BLaER1 (cell line): ENCODE data around the gene UBE2Q2.
A peak's percentile ranks its signal among the peaks of the same experiment; 100 is the strongest.
"Not testable (repeated sequence)": the region's sequence is repeated elsewhere in the genome, so short reads cannot be mapped to it uniquely, and the experiment has no call there.

Source experiments
- H3K27ac ChIP-seq: shearing (Covaris generic); formaldehyde crosslinking; 2 replicates; pipeline ENCODE4 v1.8.1; 2022
- H3K27me3 ChIP-seq: shearing (Covaris generic); formaldehyde crosslinking; 2 replicates; pipeline ENCODE4 v1.8.1; 2022
- H3K36me3 ChIP-seq: shearing (Covaris generic); formaldehyde crosslinking; 2 replicates; pipeline ENCODE4 v1.8.1; 2022
- H3K4me1 ChIP-seq: shearing (Covaris generic); formaldehyde crosslinking; 2 replicates; pipeline ENCODE4 v1.8.1; 2022
- H3K4me2 ChIP-seq: shearing (Covaris generic); formaldehyde crosslinking; 2 replicates; pipeline ENCODE4 v1.8.1; 2022
- H3K4me3 ChIP-seq: shearing (Covaris generic); formaldehyde crosslinking; 2 replicates; pipeline ENCODE4 v1.8.1; 2022
- H3K9ac ChIP-seq: shearing (Covaris generic); formaldehyde crosslinking; 2 replicates; pipeline ENCODE4 v1.8.1; 2022
- H3K9me3 ChIP-seq: shearing (Covaris generic); formaldehyde crosslinking; 2 replicates; pipeline ENCODE4 v1.8.1; 2022
- H4K20me1 ChIP-seq: shearing (Covaris generic); formaldehyde crosslinking; 2 replicates; pipeline ENCODE4 v1.8.1; 2022
- Cebpa-rat ChIP-seq: shearing (Covaris generic); IDR thresholded peaks from 2 replicates; pipeline ENCODE4 v1.8.1; 2022

Gene UBE2Q2

GRCh38 chr15:75836959-75837334 lies 6.3 kb upstream of the UBE2Q2 start:
- no peak for TF ChIP-seq Cebpa-rat
- H3K4me2 ChIP-seq, result peak overlapping the region; percentile 10; the same call in 1 of the 2 replicates

GRCh38 chr15:75840659-75841058 lies 2.6 kb upstream of the UBE2Q2 start:
- no peaks in the 10 kb centered on the region for H3K9me3 ChIP-seq
- H3K9ac ChIP-seq, result no peak overlapping the region
- H3K27me3 ChIP-seq, result no peaks in the 10 kb centered on the region
- no peak overlapping the region for H3K4me2 ChIP-seq
- H3K27ac ChIP-seq, result no peak overlapping the region
- H3K36me3 ChIP-seq, result 0 out of 2 replicates have a peak, but pooled peaks cover 2% of the 10 kb centered on the region
- no peak overlapping the region for H3K4me3 ChIP-seq
- peaks cover 17% of the 10 kb centered on the region for H4K20me1 ChIP-seq
- peaks cover 17% of the 10 kb centered on the region for H3K4me1 ChIP-seq
- no peak for TF ChIP-seq Cebpa-rat

More at GRCh38 chr15:75836959-75837334, 6.3 kb upstream of the UBE2Q2 start:
- Histone ChIP-seq H3K27ac (no peak overlapping the region), H3K27me3 (no peaks in the 10 kb centered on the region), H3K4me3 (no peak overlapping the region), H3K9me3 (no peaks in the 10 kb centered on the region), H3K9ac (no peak overlapping the region), H3K4me1 (0 out of 2 replicates have a peak, but pooled peaks cover 6% of the 10 kb centered on the region), H3K36me3 (no peaks in the 10 kb centered on the region), H4K20me1 (no peaks in the 10 kb centered on the region)

- Histone ChIP-seq H3K4me3 (no peak overlapping the region), H3K27ac (no peak overlapping the region), H3K4me2 (no peak overlapping the region), H3K4me1 (peaks cover 26% of the 10 kb centered on the region), H4K20me1 (peaks cover 26% of the 10 kb centered on the region), H3K9me3 (no peaks in the 10 kb centered on the region), H3K36me3 (peaks cover 9% of the 10 kb centered on the region; the same call in 1 of the 2 replicates), H3K9ac (no peak overlapping the region), H3K27me3 (no peaks in the 10 kb centered on the region)
- TF ChIP-seq Cebpa-rat, result no peak
These were observed 1.6 kb upstream of the UBE2Q2 start for GRCh38 chr15:75841626-75842025.

- peaks cover 49% of the 10 kb centered on the region for H4K20me1 ChIP-seq
- no peaks in the 10 kb centered on the region for H3K9me3 ChIP-seq
- H3K4me3 ChIP-seq, result peak overlapping the region; percentile 97
- H3K4me2 ChIP-seq, result peak overlapping the region; percentile 92
- H3K4me1 ChIP-seq, result peaks cover 44% of the 10 kb centered on the region
- TF ChIP-seq Cebpa-rat, result no peak
- peak overlapping the region; percentile 97 for H3K27ac ChIP-seq
- H3K9ac ChIP-seq, result peak overlapping the region; percentile 97
- H3K27me3 ChIP-seq, result no peaks in the 10 kb centered on the region
- H3K36me3 ChIP-seq, result peaks cover 13% of the 10 kb centered on the region; the same call in 1 of the 2 replicates
These were observed 683 bp downstream of the UBE2Q2 start for GRCh38 chr15:75843678-75844581.

GRCh38 chr15:75844629-75845335 lies 1.5 kb downstream of the UBE2Q2 start:
- Histone ChIP-seq H3K4me2 (peak overlapping the region; percentile 92), H3K4me3 (peak overlapping the region; percentile 97), H4K20me1 (peaks cover 58% of the 10 kb centered on the region), H3K27ac (peak overlapping the region; percentile 97), H3K9me3 (no peaks in the 10 kb centered on the region), H3K27me3 (no peaks in the 10 kb centered on the region), H3K4me1 (peaks cover 44% of the 10 kb centered on the region), H3K36me3 (peaks cover 16% of the 10 kb centered on the region; the same call in 1 of the 2 replicates), H3K9ac (peak overlapping the region; percentile 97)
- no peak for TF ChIP-seq Cebpa-rat

- no peaks in the 10 kb centered on the region for H3K9me3 ChIP-seq
- TF ChIP-seq Cebpa-rat, result no peak
- H4K20me1 ChIP-seq, result peaks cover 100% of the 10 kb centered on the region
- no peak overlapping the region for H3K4me2 ChIP-seq
- H3K27me3 ChIP-seq, result no peaks in the 10 kb centered on the region
- H3K4me1 ChIP-seq, result peaks cover 44% of the 10 kb centered on the region
- no peak overlapping the region for H3K4me3 ChIP-seq
- H3K36me3 ChIP-seq, result peaks cover 32% of the 10 kb centered on the region
- no peak overlapping the region for H3K27ac ChIP-seq
- H3K9ac ChIP-seq, result no peak overlapping the region
These were observed 5.9 kb downstream of the UBE2Q2 start for GRCh38 chr15:75849167-75849566.

GRCh38 chr15:75850708-75851107 lies 7.5 kb downstream of the UBE2Q2 start:
- Histone ChIP-seq H3K36me3 (peaks cover 42% of the 10 kb centered on the region), H3K4me2 (no peak overlapping the region), H4K20me1 (peaks cover 98% of the 10 kb centered on the region), H3K4me3 (no peak overlapping the region), H3K9me3 (no peaks in the 10 kb centered on the region), H3K9ac (no peak overlapping the region), H3K27ac (no peak overlapping the region), H3K27me3 (no peaks in the 10 kb centered on the region), H3K4me1 (peaks cover 32% of the 10 kb centered on the region)
- no peak for TF ChIP-seq Cebpa-rat

- H3K4me3 ChIP-seq, H3K9ac ChIP-seq, H3K27ac ChIP-seq, H3K27me3 ChIP-seq, H3K4me2 ChIP-seq, H3K9me3 ChIP-seq: not testable (repeated sequence)
- Histone ChIP-seq H3K36me3 (peaks cover 42% of the 10 kb centered on the region), H3K4me1 (peaks cover 24% of the 10 kb centered on the region), H4K20me1 (peaks cover 98% of the 10 kb centered on the region)
These were observed 8.3 kb downstream of the UBE2Q2 start for GRCh38 chr15:75851566-75851965.

GRCh38 chr15:75857886-75858285 lies 14.6 kb downstream of the UBE2Q2 start:
- Histone ChIP-seq H3K4me3 (no peak overlapping the region), H3K4me2 (no peak overlapping the region), H3K27ac (no peak overlapping the region), H3K9ac (no peak overlapping the region), H3K36me3 (peaks cover 92% of the 10 kb centered on the region), H3K27me3 (no peaks in the 10 kb centered on the region), H3K4me1 (no peaks in the 10 kb centered on the region), H4K20me1 (peaks cover 96% of the 10 kb centered on the region), H3K9me3 (no peaks in the 10 kb centered on the region)
- TF ChIP-seq Cebpa-rat, result no peak
